DOHH2 (cell line): ENCODE measurements around the gene SLC49A3.

ENCODE experiments used
- H3F3A ChIP-seq: fragments of 200-600 bp; sonication (generic), shearing (Covaris generic); 2 replicates; pipeline ENCODE4 v1.6.0; 2016; ENCODE audit warnings: antibody characterized with exemption, mild to moderate bottlenecking; ENCODE audit not compliant: control insufficient read depth, insufficient read depth
- H3K27ac ChIP-seq: fragments of 200-600 bp; sonication (generic); 2 replicates; pipeline ENCODE4 v1.5.1; 2014; ENCODE audit warnings: low read depth, mild to moderate bottlenecking, low read length, moderate library complexity
- H3K27me3 ChIP-seq: fragments of 200-600 bp; sonication (generic); 2 replicates; pipeline ENCODE4 v1.6.1; 2014; ENCODE audit warnings: mild to moderate bottlenecking, low read length, mixed read lengths; ENCODE audit not compliant: control insufficient read depth
- H3K36me3 ChIP-seq: fragments of 200-600 bp; sonication (generic); 2 replicates; pipeline ENCODE4 v1.6.1; 2014; ENCODE audit warnings: mild to moderate bottlenecking, low read length, moderate library complexity, mixed read lengths; ENCODE audit not compliant: control insufficient read depth
- H3K4me1 ChIP-seq: fragments of 200-600 bp; sonication (generic); 2 replicates; pipeline ENCODE4 v1.6.1; 2014; ENCODE audit warnings: mild to moderate bottlenecking, low read length, mixed read lengths; ENCODE audit not compliant: control insufficient read depth
- H3K4me2 ChIP-seq: fragments of 200-600 bp; sonication (generic); 2 replicates; pipeline ENCODE4 v1.6.0; 2014; ENCODE audit warnings: mild to moderate bottlenecking, low read length, moderate library complexity
- H3K4me3 ChIP-seq: fragments of 200-600 bp; sonication (generic); 2 replicates; pipeline ENCODE4 v1.5.1; 2014; ENCODE audit warnings: mild to moderate bottlenecking, low read length, mixed read lengths
- H3K79me2 ChIP-seq: fragments of 200-600 bp; sonication (generic); 2 replicates; pipeline ENCODE4 v1.6.1; 2014; ENCODE audit warnings: mild to moderate bottlenecking, low read length, mixed read lengths; ENCODE audit not compliant: control insufficient read depth
- H3K9me2 ChIP-seq: fragments of 200-600 bp; sonication (generic); replicated peaks from 2 replicates; pipeline ENCODE4 v1.6.1; 2014; ENCODE audit warnings: mild to moderate bottlenecking, low read length, mixed read lengths; ENCODE audit not compliant: control insufficient read depth
- H3K9me3 ChIP-seq: fragments of 200-600 bp; sonication (generic); 2 replicates; pipeline ENCODE4 v1.6.1; 2014; ENCODE audit warnings: antibody characterized with exemption, low read length, mixed read lengths; ENCODE audit not compliant: control insufficient read depth, insufficient read depth
- H4K20me1 ChIP-seq: fragments of 200-600 bp; sonication (generic); 2 replicates; pipeline ENCODE4 v1.6.0; 2014; ENCODE audit warnings: low read depth, mild to moderate bottlenecking, antibody characterized with exemption, low read length, moderate library complexity; ENCODE audit not compliant: control insufficient read depth, insufficient read depth
- CTCF ChIP-seq: fragments of 200-600 bp; sonication (generic); IDR thresholded peaks from one replicate; pipeline ENCODE4 v1.5.1; 2014; ENCODE audit warnings: antibody characterized with exemption, mild to moderate bottlenecking, low read depth, low read length; ENCODE audit not compliant: poor library complexity, severe bottlenecking
- EZH2phosphoT487 ChIP-seq: fragments of 200-600 bp; sonication (generic); IDR thresholded peaks from 2 replicates; pipeline ENCODE4 v1.6.1; 2017; ENCODE audit warnings: borderline replicate concordance, mild to moderate bottlenecking, antibody characterized with exemption, low read length, moderate library complexity, mixed read lengths

Gene SLC49A3

GRCh38 chr4:681736-682451 is 7.1 kb downstream of the SLC49A3 start:
- Histone ChIP-seq H4K20me1 (no peaks in the 10 kb centered on the region), H3K79me2 (no peaks in the 10 kb centered on the region), H3F3A (no peaks in the 10 kb centered on the region), H3K4me2 (no peak overlapping the region), H3K4me1 (peaks cover 50% of the 10 kb centered on the region), H3K4me3 (no peak overlapping the region), H3K27ac (no peak overlapping the region), H3K9me3 (no peaks in the 10 kb centered on the region), H3K9me2 (no peaks in the 10 kb centered on the region), H3K27me3 (no peaks in the 10 kb centered on the region), H3K36me3 (no peaks in the 10 kb centered on the region)
- TF ChIP-seq EZH2phosphoT487 = no peak
- no peak for TF ChIP-seq CTCF

- peak overlapping the region; percentile 65 for H3K4me2 ChIP-seq
- TF ChIP-seq EZH2phosphoT487 (no peak), CTCF (no peak)
- no peaks in the 10 kb centered on the region for H3K36me3 ChIP-seq
- peaks cover 58% of the 10 kb centered on the region for H3K4me1 ChIP-seq
- no peaks in the 10 kb centered on the region for H3K79me2 ChIP-seq
- H3K9me2 ChIP-seq = no peaks in the 10 kb centered on the region
- H3K9me3 ChIP-seq = no peaks in the 10 kb centered on the region
- H4K20me1 ChIP-seq = no peaks in the 10 kb centered on the region
- peak overlapping the region; percentile 61 for H3K4me3 ChIP-seq
- H3F3A ChIP-seq = peaks cover 4% of the 10 kb centered on the region
- H3K27ac ChIP-seq = peak overlapping the region; percentile 17; the same call in 1 of the 2 replicates
- H3K27me3 ChIP-seq = no peaks in the 10 kb centered on the region
These were observed 7.9 kb downstream of the SLC49A3 start for GRCh38 chr4:680928-681645.

DNA sequence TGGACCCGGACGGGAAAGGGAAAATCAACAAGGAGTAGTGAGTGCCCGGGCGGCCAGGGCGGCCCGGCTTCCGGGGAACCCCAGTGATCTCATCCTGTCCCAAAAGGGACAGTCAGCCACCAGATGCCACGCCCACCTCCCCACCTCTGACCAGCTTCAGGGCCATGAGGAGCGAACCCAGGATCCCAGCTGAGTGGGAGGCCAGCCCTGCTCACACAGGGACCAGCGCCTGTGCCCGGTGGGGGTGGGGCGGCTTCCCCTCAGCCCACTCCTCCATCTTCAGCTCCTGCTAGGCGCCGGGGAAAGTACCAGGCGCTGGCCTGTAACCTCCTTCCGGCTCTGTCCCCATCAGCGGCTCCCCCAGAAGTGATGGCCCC is 8.4 kb downstream of the SLC49A3 start:
- Histone ChIP-seq H4K20me1 (no peaks in the 10 kb centered on the region), H3K4me1 (peaks cover 63% of the 10 kb centered on the region)

More for the DNA sequence above, 8.4 kb downstream of the SLC49A3 start:
- Histone ChIP-seq H3K79me2 (no peaks in the 10 kb centered on the region; the same call in 1 of the 2 replicates), H3K27me3 (no peaks in the 10 kb centered on the region), H3F3A (peaks cover 9% of the 10 kb centered on the region), H3K27ac (peak overlapping the region; percentile 17; the same call in 1 of the 2 replicates), H3K4me2 (peak overlapping the region; percentile 65), H3K4me3 (peak overlapping the region; percentile 61), H3K9me2 (no peaks in the 10 kb centered on the region), H3K36me3 (peaks cover 4% of the 10 kb centered on the region; the same call in 1 of the 2 replicates), H3K9me3 (no peaks in the 10 kb centered on the region)
- TF ChIP-seq CTCF (no peak), EZH2phosphoT487 (no peak)
